ENCODE measurements around the gene LRPPRC.

The LRPPRC gene

DNA sequence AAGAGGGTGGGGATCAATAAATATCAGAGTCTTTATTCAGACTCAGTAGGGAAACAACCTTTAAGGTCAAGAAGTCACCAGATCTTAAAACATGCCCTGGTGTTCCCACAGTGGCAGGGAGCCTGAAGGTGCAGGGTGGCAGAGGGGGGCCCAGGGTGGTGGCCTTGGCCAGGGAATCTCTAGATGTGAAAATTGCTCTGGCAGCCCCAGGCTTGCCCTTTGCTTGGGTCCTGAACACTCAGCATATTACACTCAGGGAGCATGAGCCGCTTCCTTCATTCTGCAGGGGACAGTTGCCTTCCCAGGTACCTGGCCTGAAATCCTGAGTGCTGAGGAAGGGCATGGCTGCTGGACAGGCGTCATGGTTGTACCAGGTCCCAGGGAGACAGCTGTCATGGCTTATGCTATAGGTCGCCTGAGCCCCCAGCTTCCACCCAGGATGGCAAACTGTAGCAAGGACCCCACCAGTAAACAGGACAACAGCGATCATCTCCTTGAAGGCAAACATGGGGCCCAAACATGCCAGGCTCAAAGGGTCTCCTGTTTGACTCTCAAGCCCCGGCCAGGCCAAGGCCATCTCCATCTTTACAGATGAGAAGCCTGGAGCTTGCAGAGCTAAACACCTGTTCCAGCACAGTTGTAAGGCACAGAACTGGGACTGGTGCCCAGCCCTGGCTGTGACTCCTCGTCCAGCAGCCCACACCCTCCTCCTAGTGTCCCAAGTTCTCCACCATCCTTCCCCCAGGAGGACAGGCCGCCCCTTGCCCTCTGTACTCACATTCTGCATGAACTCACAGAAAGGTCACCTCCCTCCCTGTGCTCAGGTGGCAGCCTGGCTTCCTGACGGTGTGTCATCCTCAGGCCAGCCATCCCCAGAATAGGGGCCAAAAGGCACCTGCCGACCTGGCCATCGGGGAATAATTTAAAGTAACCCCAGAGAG is 142.4 kb downstream of the LRPPRC start:
- no peak for DNase-seq

- DNase-seq = no peak
Observed at GRCh38 chr2:43852196-43852730, 143.5 kb downstream of the LRPPRC start.

- no peak for DNase-seq
Observed at GRCh38 chr2:43851011-43851980, 144.5 kb downstream of the LRPPRC start.

DNA sequence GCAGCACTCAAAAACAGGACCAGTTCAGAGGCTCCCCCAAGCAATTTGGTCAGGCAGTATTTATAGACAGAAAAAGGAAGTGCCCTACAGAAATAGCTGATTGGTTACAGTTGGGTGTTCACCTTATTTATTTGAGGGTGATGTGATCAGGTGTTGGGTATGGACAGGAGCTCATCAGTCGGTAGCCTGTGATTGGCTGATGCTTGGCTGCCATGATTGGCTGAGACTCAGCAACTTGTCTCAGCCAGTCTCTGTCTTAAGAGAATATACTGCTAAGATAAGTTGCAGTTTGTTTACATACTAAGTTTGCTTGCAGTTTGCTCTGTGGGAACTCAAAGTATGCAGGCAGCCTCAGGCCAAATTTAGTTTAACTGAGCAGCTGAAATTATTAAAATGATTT is 147.6 kb downstream of the LRPPRC start:
- no peak for DNase-seq

DNA sequence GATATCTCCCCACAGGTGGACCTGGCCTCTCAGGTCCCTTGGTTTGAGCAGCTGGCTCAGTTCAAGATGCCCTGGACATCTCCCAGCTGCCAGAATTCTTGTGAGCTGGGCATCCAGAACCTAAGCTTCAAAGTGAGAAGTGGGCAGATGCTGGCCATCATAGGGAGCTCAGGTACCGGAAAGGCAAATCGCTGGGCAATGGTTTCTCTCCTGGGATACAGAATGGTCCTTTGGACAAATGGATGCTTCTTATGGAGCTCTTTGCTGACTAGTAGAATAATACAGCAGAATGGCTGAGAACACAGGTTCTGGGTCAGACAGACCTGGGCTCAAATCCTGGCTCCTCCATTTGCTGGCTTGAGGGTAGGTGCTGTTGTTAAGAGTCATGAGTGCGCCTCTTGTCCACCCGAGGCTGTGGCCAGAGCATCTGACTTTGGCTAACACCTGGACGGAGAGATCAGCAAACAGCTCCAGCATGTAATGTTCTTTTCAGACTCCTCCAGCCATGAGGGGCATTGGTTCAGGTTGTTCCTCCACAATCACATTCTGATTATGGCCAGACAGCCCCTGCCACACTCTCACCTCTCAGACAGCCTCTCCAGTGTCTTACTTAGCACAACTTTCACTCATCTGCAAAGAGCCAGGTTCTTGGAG is 149.5 kb downstream of the LRPPRC start:
- no peak for DNase-seq

GRCh38 chr2:43845181-43845580 is 150.6 kb downstream of the LRPPRC start:
- DNase-seq = no peak

GRCh38 chr2:43842866-43843226 is 152.9 kb downstream of the LRPPRC start:
- no peak for DNase-seq

- DNase-seq = no peak
Observed at GRCh38 chr2:43841949-43842865, 153.6 kb downstream of the LRPPRC start.

GRCh38 chr2:43840965-43841364 is 154.8 kb downstream of the LRPPRC start:
- DNase-seq = no peak

- no peak for DNase-seq
Observed at GRCh38 chr2:43839776-43840564, 155.8 kb downstream of the LRPPRC start.

DNA sequence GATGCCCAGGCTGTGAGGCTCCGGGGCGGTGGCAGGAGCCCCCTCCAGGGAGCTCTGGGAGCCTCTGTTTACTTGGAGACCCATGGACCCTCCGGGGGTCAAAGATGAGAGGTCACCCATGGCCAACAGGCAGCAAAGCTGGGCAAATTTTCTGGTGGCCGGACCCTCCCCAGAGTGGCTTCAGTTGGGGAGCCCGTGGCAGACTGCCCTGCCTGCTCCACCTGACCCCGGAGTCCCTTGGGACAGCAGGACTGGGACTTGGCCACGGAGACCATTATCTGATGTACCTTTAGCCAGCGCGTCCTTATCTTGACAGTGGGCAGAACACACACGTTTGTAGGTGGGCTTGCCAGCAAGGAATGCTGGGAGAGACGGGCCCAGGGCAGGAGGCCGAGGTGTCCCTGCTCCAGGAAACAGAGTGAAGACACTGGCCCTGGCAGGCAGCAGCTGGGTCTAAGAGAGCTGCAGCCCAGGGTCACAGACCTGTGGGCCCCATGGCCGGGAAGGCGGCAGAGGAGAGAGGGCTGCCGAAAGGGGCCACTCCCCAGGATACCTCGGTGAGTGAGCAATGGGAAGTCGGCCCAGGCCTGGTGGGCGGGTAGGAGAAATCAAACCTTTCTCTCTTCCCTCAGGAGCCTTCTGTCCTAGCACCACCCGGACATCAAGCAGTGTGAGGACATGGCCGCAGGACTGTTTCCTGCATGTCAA is 157.1 kb downstream of the LRPPRC start, which contains the start of the genes ABCG5 and ABCG8:
TSS of gene ABCG5 (minus strand) at position 280 of the 708 bp plus-strand sequence. CDS start at position 120, 160 bp downstream.
TSS of gene ABCG8 (plus strand) at position 412 of the 708 bp plus-strand sequence. CDS start at position 495, 83 bp downstream.
- DNase-seq = no peak

- no peak for DNase-seq
Observed at GRCh38 chr2:43837831-43838559, 157.8 kb downstream of the LRPPRC start.

GRCh38 chr2:43837033-43837432 is 158.8 kb downstream of the LRPPRC start:
- DNase-seq = no peak
